ENCODE measurements around the gene MADCAM1. TPM values are rescaled to one million over a fixed set of nuclear protein-coding genes. Genes with fewer than 3 reads are reported as not detected.

The MADCAM1 gene
- total RNA-seq, 1 donor from 2014 or later, result 0.19 TPM

- DNase-seq (ENCODE audit: missing footprints) (no peak), ATAC-seq (no peak)
- intact Hi-C loops (cut with DNase I), result no loop called here
Observed at GRCh38 chr19:522726-523125, 26.4 kb downstream of the MADCAM1 start.

- ATAC-seq, result peak; percentile 43
- no peak for DNase-seq (ENCODE audit: missing footprints)
- intact Hi-C loops (cut with DNase I), result no loop called here
Observed at GRCh38 chr19:524062-524674, 27.9 kb downstream of the MADCAM1 start.

- ATAC-seq, result no peak
- no peak for DNase-seq (ENCODE audit: missing footprints)
- intact Hi-C loops (cut with DNase I), result no loop called here
Observed at GRCh38 chr19:525029-525428, 28.7 kb downstream of the MADCAM1 start.

GRCh38 chr19:525857-526419, 29.7 kb downstream of the MADCAM1 start:
- intact Hi-C loops (cut with DNase I), result no loop called here
- ATAC-seq (no peak), DNase-seq (ENCODE audit: missing footprints) (no peak)

DNA sequence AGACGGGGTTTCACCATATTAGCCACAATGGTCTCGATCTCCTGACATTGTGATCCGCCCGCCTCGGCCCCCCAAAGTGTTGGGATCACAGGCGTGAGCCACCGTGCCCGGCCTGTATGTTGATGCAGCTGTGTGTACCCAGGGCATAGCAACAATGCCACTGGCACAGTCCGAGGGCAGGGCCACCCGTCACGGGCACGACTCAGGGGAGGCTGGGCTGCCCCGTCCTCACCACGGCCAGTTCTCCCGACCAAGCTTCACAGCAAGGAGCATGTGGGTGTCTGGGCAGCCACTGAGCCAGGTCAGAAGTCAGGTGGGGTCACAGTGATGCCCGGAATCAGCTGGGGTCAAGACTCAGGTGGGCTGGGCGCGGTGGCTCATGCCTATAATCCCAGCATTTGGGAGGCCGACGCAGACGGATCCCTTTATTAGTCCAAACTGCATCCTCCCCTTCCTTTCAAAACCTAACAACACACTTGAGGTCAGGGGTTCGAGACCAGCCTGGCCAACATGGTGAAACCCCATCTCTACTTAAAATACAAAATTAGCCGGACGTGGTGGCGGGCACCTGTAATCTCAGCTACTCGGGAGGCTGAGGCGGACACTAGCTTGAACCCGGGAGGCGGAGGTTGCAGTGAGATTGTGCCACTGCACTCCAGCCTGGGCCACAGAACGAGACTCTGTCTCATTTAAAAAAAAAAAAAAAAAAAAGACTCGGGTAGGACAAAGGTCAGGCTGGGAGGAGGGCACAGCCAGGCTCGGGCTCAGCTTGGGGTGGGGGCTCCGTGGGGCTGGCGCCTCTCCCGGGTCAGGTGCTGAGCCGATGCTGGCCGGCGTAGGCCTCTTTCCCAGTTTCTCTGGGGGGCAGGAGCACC, 34.1 kb downstream of the MADCAM1 start:
- intact Hi-C loops (cut with DNase I), result loop anchor here (5.0 kb wide), 1 partner anchor 102 kb away; the partner anchor contains the start of gene POLRMT
- ATAC-seq (no peak), DNase-seq (ENCODE audit: missing footprints) (no peak)

DNA sequence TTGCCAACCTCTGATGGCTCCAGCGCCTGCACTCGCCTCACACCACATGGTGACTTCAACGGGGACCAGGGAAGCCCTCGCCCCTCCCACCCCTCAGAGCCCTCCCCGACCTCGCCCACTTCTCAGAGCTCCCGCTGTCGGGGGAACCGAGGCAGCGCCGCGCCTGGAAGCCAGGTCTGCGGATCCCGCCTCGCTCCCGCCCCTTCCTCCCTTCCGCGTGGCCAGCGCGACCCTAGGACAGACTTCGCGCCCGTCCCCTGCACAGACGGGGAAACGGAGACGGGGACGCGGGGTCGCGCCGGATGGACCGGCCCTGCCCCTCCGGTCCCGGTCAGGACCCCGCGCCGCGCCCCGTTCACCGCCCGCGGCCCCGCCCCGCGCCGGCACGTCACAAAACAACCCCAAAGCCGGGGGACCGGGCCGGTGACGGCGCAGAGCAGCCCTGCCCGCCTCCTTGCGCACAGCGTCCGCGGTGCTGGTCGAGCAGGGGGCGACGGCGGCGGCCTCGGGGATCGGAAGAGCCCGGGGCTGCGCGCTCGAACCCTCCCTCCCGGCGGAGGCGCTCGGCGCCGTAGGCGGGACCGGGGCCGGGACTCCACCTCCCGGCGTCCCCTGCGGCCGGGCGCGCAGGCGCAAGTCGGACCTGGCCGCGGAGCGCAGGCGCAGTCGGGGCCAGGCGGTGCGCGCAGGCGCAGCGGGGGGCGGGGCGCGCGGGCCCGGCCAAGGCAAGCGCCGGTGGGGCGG, 34.9 kb downstream of the MADCAM1 start:
- DNase-seq (ENCODE audit: missing footprints) (peak; percentile 93), ATAC-seq (peak; percentile 84)
- intact Hi-C loops (cut with DNase I), result loop anchor here (5.0 kb wide), 1 partner anchor 101 kb away; the partner anchor contains the start of gene POLRMT

GRCh38 chr19:531753-532560, 35.7 kb downstream of the MADCAM1 start, which contains the start of gene CDC34:
Gene CDC34 (plus strand): TSS chr19:531760. CDS start chr19:531932, 172 bp downstream.
- intact Hi-C loops (cut with DNase I), result loop anchor here (2.0 to 5.0 kb wide), 3 partner anchors 25 to 100 kb away; partner anchors contain the start of genes BSG, POLRMT and TPGS1
- ATAC-seq (peak; percentile 14), DNase-seq (ENCODE audit: missing footprints) (no peak)

GRCh38 chr19:532561-533363, 36.5 kb downstream of the MADCAM1 start:
- intact Hi-C loops (cut with DNase I), result loop anchor here (2.0 to 5.0 kb wide), 3 partner anchors 26 to 100 kb away; partner anchors contain the start of genes BSG, POLRMT and TPGS1
- DNase-seq (ENCODE audit: missing footprints), result peak; percentile 91
- peak; percentile 65 for ATAC-seq

- DNase-seq (ENCODE audit: missing footprints), result peak; percentile 63
- intact Hi-C loops (cut with DNase I), result loop anchor here (2.0 to 5.0 kb wide), 3 partner anchors 27 to 99 kb away; partner anchors contain the start of genes BSG, POLRMT and TPGS1
- no peak for ATAC-seq
Observed at GRCh38 chr19:533364-534058, 37.2 kb downstream of the MADCAM1 start.

DNA sequence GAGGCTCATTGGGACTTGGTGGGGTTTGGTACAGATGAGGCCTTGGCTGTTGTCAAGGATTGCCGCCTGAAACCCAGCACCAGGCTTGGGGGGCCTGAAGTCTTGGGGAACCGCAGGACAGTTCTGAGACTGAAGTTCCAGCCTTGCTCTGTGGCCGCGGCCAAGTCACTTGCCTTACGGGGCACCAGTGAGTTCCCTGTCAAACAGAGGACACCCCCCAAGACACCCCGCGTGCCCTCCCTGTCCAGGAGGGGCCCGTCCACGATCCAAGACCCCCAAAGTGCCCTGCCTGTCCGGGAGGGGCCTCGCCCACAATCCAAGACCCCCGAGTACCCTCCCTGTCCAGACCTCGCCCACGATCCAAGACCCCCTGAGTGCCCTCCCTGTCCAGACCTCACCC, 37.8 kb downstream of the MADCAM1 start:
- no peak for DNase-seq (ENCODE audit: missing footprints)
- intact Hi-C loops (cut with DNase I), result loop anchor here (5.0 kb wide), 1 partner anchor 98 kb away; the partner anchor contains the start of gene POLRMT
- ATAC-seq, result no peak

DNA sequence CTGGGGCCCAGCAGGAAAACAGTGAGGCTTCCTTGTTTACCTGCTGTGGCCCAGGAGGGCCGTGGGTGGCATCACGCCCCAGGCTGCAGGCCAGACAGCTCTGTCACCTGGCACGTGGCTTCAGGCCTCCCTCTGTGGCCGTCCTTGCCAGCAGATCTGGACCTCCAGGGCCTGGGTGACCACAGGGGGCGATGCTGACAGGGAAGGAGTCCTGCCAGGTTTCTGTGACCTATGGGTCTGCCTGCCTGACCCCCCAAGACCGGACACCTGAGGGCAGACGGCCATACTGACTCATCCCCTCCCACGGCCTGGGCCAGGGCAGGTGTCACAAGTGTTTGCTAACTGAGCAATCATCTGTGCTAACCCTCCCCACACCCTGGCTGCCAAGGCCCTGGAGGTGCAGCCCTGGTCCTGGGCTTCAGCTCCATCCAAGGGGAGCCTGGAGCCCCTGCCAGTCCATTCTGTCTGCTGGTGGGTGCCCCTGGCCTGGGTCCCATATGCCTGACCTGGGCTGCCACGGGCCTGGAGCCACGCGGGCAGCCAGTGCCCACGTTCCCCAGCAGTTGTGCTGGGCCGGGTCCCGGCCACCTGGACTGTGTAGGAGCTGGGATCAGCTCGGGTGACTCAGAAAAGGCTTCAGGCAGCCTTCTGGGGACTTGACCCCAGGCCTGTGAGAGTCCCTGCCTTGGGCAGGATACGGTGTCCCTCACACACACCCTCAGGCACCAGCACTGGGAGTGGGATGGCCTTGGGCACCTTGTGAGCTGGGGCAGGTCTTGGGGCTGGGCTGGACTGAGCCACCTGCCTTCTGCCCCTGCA, 38.9 kb downstream of the MADCAM1 start:
- DNase-seq (ENCODE audit: missing footprints) (peak; percentile 61), ATAC-seq (no peak)
- intact Hi-C loops (cut with DNase I), result no loop called here

GRCh38 chr19:536031-536880, 40.0 kb downstream of the MADCAM1 start:
- peak; percentile 56 for DNase-seq (ENCODE audit: missing footprints)
- intact Hi-C loops (cut with DNase I), result no loop called here
- ATAC-seq, result no peak

GRCh38 chr19:536881-537404, 40.7 kb downstream of the MADCAM1 start:
- no peak for DNase-seq (ENCODE audit: missing footprints)
- intact Hi-C loops (cut with DNase I), result no loop called here
- ATAC-seq, result no peak

DNA sequence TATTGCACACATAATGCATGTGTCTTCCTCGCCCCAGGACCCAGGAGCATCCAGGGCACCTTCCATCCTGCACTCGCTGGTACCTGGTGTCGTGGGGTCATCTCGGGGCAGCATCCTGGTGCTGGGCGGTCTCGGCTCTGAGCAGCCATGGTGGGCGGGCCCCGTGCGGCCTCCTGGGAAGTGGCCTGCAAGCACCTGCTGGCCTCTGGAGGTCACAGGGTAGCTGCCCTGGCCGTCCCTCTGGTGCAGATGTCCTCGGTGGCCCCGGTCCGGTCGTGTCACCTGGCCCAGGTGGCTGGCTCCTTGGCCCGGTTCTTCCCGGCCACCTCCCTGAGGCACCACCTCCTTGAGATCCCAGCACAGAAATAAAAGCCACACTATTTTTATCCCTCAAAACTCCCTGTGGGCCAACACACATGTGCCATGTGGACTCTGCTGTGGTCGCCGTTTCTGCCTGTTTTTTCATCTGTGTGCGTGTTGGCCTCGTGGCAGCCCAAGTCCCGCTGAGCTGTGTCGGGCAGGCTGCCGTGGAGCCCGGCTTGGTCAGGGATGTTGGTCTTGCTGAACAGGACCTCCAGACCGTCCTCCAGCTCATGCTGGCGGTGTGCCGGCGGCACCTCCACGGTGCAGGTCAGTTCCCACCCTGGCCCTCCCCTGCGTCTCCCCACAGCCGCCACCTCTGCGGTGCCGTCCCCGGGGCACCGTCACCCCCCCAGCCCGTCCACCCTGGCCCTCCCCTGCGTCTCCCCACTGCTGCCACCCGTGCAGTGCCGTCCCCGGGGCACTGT, 42.5 kb downstream of the MADCAM1 start:
- intact Hi-C loops (cut with DNase I), result no loop called here
- ATAC-seq (no peak), DNase-seq (ENCODE audit: missing footprints) (peak; percentile 62)
